CD4-positive, alpha-beta T cell treated with Interleukin-6 at 100 ng/mL for 8 hours (primary cell): ENCODE data around the gene BABAM2.

Experiments
- DNase-seq: peaks from one replicate; pipeline ENCODE4 v3.0.0-alpha.2; 2020; ENCODE audit warnings: mixed read lengths, low spot score

The BABAM2 gene

DNA sequence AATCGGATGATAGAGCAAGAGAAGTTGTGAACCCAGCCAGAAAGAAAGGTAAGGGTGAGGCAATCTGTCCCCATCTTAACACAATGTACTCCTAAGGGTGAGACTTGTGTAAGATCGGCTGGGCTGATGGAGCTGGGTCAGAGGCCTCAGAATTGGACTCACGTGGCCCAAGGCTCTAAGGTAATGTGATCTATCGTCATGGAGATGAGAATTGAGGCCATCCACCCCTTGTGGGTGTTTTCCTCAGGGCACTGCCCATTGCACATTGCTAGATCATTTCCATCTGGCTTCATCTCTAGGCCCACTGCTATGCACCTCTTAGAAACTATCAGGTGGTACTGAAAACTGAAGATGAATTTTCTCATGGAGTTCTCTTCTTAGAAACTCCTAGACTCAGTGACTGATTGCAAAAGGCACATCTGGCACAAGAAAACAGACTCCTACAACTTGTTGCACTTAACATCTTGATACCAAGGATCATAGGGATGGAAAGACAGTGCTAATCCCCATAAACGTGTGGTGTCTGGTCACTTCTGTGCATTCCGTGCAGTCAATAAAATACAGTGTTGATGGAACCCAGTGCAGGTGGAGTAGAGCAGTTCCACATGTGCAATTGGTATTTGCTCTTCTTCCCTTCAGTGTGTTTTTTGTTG is 273.2 kb downstream of the BABAM2 start:
- DNase-seq: no peak

DNA sequence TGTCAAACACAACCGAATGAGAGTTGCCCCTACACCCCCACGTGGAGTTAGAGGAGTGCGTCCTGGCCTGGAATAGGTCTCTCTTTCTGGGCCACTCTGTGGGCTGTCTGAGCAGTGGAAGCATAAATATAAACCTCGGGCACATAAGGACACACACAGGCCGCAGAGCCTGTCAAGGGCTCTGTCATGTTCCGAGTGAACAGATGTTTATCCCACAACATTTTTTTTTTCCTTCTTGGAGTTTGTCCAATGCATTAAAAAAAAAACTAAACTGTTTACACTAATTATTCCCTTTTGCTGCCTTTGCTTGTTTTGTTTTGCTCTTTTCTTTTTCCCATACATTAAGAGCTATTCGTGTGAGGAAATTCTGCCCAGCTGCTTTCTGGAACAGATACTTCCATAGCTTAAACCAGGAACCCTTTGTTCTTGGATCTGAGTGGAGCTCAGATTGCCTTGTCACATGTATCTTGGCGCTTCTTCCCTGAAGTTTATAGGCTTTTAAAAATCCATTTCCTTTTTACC is 273.8 kb downstream of the BABAM2 start:
- DNase-seq: no peak

DNA sequence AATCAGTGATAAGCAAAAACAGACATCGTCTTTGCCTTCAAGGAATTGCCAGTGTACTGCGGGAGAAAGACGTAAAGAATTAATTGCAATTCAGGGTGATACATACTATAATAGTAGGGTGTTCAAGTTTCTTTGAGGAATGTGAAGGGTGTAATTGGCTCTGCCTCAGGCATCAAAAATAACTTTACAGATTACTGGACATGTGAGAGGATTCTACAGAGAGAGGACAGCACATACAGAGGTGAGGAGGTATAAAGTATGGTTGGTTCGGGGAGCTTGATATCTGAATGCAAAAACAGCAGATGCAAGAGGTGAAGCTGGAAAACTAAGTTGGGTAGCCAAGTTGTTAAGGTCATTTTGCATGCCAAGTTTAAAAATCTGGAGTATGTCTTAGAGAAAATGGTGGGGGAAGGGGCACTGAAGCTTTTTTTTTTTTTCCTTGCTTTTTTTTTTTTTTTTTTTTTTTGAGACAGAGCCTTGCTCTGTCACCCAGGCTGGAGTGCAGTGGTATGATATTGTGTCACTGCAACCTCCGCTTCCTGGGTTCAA is 274.6 kb downstream of the BABAM2 start:
- no peak for DNase-seq

DNA sequence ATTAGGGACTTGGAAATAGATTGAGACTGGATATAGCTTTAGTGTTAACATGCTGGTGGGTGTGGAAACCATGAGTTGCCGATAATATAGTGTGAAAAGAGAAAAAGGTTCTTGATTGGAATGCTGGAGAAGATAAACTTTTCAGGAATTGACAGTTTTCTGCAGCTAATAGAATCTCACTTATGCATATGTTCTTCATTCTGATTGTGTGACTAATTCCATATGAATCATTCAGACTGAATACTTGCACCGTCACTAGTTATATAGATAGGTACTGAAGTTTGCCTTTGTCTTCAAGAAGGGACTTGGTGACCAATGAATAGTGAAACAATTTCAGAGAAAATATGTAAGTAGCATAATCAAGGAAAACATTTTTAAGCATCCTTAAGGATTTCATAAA is 276.4 kb downstream of the BABAM2 start:
- no peak for DNase-seq

DNA sequence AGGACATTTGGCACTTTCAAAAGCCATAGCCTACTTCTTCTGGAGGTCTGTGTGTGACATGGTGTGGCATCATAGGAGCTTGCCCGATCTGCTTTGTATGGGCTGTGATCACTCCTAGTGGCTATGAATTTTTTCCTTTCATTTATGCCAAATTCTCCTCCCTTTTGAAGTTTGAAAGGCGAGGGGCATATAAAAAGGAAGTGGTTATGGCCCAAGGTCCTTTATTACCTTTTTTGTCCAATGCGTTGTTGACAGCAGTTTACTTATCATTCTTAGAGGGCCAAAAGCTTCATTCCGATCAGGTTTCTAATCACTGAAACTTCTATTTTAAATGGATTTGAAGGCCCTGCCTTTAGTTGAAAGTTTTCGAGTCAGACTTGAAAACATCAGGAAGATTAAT is 277.8 kb downstream of the BABAM2 start:
- DNase-seq: no peak

DNA sequence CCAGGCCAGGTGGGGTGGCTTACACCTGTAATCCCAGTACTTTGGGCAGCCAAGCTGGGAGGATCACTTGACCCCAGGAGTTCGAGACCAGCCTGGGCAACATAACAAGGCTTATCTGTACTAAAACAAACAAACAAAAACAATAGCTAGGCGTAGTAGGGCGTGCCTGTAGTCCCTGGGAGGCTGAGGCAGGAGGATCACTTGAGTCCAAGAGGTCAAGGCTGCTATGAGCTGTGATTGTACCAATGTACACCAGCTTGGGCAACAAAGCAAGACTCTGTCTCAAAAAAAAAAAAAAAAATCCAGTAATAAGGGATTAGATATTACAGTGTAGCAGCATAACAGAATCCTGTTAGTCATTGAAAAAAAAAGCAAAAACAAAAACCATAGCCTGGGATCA is 279.0 kb downstream of the BABAM2 start:
- no peak for DNase-seq

DNA sequence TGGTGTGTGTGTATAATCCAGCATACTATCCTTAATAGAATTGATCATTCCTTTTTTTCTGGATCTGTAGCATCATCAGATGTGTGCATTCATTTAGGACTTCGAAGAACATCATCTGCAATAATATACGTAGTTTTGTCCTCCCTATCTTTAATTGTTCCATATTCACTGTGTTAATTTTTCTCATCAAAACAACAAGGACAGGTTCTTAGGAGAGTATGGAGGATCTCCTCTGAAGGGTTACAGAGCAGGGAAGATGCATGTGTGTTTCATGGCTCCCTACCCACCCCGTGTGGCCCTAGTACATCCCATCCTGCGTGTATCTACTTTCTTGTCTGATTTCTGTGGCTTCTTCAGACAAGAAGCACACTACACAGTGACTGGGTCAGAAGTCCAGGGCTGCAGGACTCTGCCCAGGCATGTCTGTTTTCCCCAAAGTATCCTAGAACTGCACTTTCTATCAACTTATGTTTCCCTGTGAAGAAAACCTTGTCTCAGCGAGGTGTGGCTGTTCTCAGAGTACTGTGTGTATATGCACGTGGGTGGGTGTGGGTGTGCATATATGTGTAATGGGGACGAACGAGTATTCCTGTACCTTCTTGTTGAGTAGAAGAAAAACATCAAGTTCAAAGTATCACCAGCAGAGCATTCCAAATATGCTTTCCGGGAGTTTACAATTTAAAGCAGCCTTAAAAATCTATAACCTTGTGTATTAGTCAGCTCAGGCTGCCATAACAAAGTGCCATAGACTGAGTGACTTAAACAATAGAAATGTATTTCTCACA is 281.8 kb downstream of the BABAM2 start:
- no peak for DNase-seq

DNA sequence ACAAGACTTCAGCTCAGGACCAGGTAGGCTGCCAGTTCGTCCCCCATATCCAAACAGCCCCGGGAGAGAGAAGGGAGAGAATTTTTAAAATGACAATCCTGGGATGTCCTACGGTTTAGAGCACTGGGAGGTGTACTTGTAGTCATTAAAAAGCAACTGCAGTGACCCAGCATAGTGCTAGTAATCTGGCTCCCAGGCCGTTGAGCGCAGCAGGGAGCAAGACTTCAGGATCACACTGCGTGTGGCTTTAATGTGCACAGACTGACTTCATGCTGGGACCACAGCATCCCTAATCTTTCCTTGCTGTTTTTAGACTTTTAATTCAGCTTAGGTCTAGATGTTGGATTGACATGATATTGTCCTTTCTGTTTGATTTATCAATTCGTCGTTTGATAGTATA is 282.8 kb downstream of the BABAM2 start:
- DNase-seq: no peak

DNA sequence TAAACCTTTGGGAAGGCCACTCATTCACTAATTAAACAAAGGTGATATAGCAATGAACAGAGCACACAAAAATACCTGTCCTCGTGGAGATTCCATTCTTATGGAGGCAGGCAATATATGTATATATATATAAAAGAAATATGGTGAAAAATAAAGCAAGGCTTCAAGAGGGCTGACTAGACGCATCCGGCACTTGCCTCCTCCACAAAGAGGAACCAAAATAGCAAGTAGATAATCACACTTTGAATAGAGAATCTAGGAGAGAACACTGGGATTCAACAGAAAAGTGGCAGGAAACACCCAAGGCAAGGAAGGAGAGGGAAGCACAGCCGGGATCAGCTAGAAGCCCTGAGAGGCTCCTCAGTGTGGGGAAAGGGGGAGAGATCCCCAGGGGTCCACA is 283.7 kb downstream of the BABAM2 start:
- DNase-seq: no peak

DNA sequence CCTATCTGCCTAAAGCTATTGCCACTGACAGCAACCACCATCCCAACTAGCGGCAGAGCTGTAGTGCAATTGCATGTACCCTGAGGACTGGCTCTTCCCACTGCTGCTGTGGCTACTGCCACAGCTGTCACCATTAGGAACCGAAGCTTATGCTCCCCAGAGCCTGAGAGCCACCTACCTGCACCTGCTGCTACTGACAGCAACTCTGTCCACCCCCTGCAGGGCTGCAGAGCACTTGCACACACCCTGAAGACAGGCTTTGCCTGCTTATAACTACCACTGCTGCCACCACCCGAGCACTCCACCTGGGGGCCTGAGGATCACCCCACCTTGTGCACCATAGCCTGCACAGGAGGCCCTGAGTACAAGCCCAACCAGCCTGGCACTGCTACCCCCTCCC is 284.5 kb downstream of the BABAM2 start:
- DNase-seq: no peak

DNA sequence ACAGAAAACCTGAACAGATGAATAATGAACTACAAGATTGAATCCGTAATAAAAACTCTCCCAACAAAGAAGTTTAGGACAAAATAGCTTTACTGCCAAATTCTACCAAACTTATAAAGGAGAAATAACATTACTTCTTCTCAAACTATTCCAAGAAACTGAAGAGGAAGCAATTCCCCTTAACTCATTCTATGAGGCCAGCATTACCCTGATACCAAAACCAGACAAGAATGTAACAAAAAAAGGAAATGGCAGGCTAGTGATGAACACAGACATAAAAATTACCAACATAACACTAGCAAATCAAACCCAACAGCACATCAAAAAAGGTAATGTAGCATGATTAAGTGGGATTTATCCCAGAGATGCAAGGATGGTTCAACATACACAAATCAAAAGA is 288.4 kb downstream of the BABAM2 start:
- DNase-seq: no peak

DNA sequence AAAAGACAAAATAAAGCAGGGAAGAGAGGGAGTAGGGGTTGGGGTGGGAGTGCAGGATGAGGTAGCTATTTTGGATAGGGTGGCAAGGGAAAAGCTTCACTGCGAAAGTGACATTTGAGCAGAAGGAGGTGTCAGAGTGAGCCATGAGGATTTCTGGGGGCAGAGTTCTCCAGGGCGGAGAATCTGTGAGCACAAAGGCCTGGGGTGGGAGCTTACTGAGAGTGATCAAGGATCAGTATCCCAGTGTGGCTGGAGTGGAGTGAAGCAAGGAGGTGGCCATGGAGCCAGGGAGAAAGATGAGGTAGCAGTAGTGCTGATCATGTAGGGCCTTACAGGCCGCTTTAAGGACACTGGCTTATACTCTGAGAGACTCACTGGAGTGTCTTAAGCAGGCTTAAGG is 291.3 kb downstream of the BABAM2 start:
- DNase-seq: no peak

DNA sequence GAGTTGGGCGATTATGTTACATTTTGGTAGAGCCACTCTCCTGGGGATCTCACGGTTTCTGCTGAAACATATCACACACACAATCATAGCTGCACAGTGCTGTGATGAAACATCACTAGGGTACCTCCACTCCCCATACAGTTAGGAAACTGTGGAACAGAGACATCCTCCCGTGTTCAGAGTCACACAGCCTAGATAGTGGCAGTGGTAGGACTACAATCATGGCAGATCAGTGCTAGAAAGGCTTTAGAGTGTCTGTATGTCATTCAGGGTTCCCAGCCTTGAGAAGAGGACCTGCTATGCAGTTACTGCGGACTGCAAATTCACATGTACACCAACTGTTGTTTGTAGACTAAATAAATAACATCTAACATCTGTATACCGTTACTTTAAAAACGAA is 291.8 kb downstream of the BABAM2 start:
- no peak for DNase-seq

DNA sequence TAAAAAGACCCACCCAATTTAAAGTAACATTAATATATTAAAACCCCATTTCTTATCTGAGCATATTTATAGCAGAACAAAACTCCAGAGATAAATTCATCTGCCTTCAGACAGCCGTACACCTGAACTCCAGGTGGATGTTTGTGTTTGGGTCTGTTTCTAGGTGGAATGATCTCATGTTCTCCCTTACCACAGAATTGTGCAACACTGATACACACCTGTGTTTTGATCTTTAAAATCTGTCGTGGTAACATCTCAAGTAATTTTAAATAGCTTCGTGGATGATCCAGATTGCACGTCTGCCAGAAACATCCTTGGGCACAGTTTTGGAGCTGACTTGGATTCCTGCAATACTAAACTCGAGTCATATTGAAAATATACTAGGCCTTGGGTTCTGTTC is 294.6 kb downstream of the BABAM2 start:
- no peak for DNase-seq

DNA sequence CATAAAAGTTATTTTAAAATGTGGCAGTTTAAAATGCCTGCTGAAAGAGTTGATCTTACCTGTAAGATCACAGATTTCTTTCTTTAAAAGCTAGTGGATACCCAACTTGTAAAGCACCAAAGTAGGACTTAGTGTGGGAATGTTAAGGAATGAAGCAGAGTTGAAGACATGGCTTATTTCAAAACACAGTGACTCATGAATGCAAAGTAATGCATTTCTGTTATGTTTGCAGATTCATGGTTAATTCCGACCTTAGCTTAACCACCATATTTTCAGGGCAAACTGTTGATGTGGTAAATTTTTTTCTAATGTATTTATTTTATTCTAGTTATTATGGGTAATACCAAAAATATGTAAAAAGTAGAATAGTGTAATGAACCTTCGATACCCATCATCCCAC is 295.4 kb downstream of the BABAM2 start:
- no peak for DNase-seq

DNA sequence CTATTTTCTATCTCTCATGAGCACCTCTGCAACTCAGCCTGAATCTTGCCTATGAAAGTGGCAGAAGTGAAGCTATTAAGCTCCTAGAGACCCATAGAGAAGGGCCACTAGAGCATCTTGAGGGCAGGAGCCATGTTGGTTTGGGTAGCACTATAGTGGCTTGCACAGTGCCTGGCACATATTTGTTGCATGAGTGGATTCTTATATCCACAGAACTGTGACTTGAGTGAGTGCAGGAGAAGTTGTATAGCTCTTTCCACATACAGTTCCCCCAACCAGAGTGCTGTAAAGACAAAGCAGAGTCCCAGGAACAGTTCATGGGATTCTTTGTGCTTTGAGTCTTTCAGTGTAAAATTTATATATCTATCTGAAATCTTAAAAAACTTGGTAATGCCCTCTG is 296.7 kb downstream of the BABAM2 start:
- no peak for DNase-seq

DNA sequence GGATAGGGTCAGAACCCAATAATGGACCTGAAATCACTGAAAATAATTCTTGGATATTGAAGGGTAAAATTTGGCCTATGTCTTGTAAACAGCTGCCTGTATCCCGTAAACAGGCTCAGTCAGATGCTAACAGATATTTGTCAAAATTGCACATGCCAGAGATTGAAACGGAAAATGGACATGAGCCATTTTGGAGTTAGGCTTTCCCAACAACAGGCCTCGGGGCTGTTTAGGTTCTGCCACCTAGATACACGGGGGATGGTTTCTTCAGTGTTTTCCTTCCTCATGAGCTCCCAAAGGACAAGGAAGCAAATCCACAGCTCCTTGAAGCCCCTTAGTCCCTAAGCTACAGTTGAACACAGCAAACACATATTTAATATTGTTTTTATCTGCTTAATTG is 297.9 kb downstream of the BABAM2 start:
- DNase-seq: no peak

DNA sequence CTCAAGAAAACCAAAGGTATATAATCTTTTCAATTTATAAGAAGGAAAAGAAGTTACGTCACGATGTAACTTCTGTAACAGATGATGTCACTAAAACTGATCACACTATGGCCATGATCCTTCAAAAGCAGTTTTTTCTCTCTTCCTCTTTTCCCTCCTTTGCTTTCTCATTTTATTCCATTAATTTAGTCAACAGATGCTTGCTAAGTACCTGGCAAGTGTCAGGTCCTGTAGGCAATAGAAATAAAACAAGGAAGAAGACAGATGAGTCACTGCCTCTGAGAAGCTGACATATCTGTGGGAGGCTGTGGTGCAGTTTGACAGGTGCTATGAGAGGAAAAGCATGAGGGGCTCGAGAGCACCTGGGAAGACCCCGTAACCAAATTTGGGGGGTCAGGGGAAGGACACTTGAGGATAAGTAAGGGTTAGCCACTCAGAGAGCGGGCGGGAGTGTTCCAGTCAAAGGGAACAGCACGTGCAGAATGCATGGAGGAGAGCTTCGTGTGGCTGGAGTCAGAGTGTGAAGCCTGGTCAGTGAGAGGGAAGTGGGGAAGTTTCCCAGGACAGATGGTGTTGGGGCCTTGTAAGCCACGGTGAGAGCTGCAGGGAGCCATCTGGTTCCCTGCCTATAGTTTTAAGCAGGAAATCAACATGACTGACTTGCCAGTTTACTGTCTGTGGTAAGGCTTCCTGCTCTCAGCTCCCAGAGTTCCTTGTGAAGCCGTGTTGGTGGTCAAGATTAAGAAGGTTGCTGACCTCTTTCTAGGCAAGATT is 303.3 kb downstream of the BABAM2 start:
- no peak for DNase-seq

DNA sequence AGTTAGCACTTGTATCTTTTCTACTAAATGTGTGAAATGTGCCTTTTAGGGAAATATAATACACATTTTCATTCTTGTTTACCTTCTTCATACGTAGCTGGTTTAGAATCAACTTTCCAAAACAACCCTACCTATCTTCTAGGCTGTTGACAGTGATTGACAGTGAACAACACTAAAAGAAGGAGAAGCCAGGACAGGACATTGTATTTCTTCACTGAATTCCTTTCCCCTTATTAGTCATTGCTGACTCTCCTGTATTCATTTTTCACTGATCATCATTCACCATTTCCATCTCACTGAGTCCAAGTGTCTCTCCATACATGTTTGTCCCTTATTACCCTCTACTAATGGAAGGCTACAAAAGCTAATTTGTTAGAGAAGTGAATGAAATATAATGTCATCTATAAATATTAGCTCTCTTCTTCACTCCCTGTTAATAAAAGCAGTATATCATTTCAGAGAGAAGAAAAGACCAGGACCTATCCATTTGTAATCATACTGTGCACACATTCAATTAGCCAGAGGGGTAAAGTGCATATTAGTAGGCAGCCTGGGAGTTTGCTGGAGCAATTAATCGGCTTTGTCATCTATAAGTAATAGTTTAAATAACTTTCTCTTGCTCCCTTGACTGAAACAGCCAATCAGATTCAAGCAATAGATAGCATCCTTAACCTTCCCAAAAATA is 309.6 kb downstream of the BABAM2 start:
- no peak for DNase-seq

DNA sequence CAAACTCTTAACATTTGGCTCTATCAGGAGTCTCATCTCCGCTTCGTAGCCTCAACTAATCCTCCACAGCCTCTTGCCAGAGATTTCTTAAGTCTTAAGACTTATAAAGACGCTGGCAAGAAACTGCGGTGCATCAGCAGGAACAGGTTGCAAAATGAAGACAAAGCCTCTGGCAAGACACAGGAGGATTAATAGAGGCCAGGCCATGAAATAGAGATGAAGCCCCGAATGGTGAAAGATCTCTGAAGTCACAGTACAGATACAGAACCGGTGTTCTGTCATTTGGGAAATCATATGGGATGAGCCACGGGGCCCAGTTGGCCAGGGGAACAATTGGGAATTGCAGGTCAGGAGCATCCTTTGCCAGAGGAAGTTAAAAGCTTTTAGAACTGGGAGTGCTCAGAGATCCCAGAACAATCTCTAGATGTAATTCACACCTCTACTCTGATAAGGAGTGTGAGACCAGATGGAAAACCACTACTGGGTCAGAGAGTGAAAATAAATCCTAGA is 311.2 kb downstream of the BABAM2 start:
- DNase-seq: no peak

DNA sequence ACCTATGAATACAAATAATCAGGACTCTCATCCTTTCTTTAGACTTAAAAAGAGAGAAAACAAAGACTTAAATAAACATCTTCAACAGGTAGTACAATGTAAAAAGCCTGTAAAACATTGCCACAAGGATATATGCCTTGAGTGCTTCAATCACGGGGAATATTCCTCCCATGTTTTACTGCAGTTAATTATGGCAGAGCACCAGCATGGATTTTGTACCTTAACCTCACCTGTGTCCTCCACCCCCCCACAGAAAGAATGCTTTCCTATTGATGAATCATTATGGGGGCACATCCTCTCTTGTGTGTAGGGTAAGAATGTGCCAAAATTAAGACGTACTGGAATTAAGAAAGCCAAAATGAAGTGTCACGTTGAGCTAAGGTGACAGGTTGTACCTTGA is 312.2 kb downstream of the BABAM2 start:
- no peak for DNase-seq

DNA sequence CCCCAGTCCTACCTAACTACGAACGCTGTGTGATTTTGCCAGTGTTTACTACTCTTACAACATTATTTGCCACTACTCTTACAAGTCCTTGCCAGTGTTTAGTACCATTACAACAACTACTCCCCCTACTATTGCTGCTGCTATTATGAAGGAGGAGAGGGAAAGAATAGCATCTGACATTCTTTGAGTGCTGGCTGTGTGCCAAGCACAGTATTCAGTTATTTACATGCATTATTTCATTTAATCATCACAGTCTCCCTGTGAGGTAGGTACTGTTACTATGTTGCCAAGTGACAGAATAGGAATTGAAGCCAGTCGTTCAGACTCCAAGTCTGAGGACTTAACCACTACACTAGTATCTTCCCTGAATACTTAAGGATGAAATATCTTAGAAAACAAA is 316.2 kb downstream of the BABAM2 start:
- DNase-seq: no peak
